Measurements from ENCODE around the gene SMOC2.
"Not testable (repeated sequence)": the region's sequence is repeated elsewhere in the genome, so short reads cannot be mapped to it uniquely, and the experiment has no call there.

GRCh38 chr6:168694797-168695196, 253.8 kb downstream of the SMOC2 start:
- not testable (repeated sequence) for TF ChIP-seq EZH2phosphoT487 (IDR thresholded peaks at IDR 0.05; ENCODE audit: low read depth, severe bottlenecking, unreplicated experiment); EZH2 (IDR thresholded peaks at IDR 0.05; ENCODE audit: borderline replicate concordance)
- TF ChIP-seq, protein P1, sequence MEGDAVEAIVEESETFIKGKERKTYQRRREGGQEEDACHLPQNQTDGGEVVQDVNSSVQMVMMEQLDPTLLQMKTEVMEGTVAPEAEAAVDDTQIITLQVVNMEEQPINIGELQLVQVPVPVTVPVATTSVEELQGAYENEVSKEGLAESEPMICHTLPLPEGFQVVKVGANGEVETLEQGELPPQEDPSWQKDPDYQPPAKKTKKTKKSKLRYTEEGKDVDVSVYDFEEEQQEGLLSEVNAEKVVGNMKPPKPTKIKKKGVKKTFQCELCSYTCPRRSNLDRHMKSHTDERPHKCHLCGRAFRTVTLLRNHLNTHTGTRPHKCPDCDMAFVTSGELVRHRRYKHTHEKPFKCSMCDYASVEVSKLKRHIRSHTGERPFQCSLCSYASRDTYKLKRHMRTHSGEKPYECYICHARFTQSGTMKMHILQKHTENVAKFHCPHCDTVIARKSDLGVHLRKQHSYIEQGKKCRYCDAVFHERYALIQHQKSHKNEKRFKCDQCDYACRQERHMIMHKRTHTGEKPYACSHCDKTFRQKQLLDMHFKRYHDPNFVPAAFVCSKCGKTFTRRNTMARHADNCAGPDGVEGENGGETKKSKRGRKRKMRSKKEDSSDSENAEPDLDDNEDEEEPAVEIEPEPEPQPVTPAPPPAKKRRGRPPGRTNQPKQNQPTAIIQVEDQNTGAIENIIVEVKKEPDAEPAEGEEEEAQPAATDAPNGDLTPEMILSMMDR (IDR thresholded peaks at IDR 0.05; ENCODE audit: poor library complexity): not testable (repeated sequence)
